Right atrium auricular region (tissue), 2 donors: ENCODE measurements around the gene RLN1. TPM values are rescaled to one million over a fixed set of nuclear protein-coding genes. Genes with fewer than 3 reads are reported as not detected.
"Not testable (repeated sequence)": the region's sequence is repeated elsewhere in the genome, so short reads cannot be mapped to it uniquely, and the experiment has no call there.

ENCODE experiments used
- DNase-seq: peaks from one replicate; pipeline ENCODE4 v3.0.0-alpha.2; 2019; ENCODE audit warnings: low spot score
- H3K27ac ChIP-seq, 2 donors: fragments of 200-600 bp; sonication (generic); 1 replicate in 1 of 2; 2 replicates in 1 of 2; pipeline ENCODE4 v1.5.1; 2016 to 2019
- H3K27me3 ChIP-seq, 2 donors: fragments of 200-600 bp; sonication (generic); one replicate each; pipeline versions ENCODE4 v1.5.1 to v1.6.0; 2017 to 2019
- H3K36me3 ChIP-seq: fragments of 200-600 bp; sonication (generic); one replicate; pipeline ENCODE4 v1.5.1; 2016
- H3K4me1 ChIP-seq, 2 donors: fragments of 200-600 bp; sonication (generic); one replicate each; pipeline versions ENCODE4 v1.5.1 to v1.6.0; 2017 to 2019
- H3K4me3 ChIP-seq, 2 donors: fragments of 200-600 bp; sonication (generic); 1 replicate in 1 of 2; 2 replicates in 1 of 2; pipeline ENCODE4 v1.5.1; 2017 to 2019; ENCODE audit warnings: mild to moderate bottlenecking in 1 of 2, moderate library complexity in 1 of 2
- H3K9me3 ChIP-seq, 2 donors: fragments of 200-600 bp; sonication (generic); one replicate each; pipeline ENCODE4 v1.5.1; 2019
- CTCF ChIP-seq, 2 donors: fragments of 200-600 bp; sonication (generic); IDR thresholded peaks; one replicate each; pipeline ENCODE4 v1.5.1; 2019; ENCODE audit warnings: antibody characterized with exemption in 2 of 2
- total RNA-seq, 2 donors: library from RNA; depleted of rRNA; stranded (reverse); fragments of >200 nt; gene quantifications; one replicate each; pipeline ENCODE4 v1.1.0, GENCODE V29; 2016

The RLN1 gene
- under 1 TPM in 1 of 2 donors, not detected in 1; 0.71 TPM for total RNA-seq

DNA sequence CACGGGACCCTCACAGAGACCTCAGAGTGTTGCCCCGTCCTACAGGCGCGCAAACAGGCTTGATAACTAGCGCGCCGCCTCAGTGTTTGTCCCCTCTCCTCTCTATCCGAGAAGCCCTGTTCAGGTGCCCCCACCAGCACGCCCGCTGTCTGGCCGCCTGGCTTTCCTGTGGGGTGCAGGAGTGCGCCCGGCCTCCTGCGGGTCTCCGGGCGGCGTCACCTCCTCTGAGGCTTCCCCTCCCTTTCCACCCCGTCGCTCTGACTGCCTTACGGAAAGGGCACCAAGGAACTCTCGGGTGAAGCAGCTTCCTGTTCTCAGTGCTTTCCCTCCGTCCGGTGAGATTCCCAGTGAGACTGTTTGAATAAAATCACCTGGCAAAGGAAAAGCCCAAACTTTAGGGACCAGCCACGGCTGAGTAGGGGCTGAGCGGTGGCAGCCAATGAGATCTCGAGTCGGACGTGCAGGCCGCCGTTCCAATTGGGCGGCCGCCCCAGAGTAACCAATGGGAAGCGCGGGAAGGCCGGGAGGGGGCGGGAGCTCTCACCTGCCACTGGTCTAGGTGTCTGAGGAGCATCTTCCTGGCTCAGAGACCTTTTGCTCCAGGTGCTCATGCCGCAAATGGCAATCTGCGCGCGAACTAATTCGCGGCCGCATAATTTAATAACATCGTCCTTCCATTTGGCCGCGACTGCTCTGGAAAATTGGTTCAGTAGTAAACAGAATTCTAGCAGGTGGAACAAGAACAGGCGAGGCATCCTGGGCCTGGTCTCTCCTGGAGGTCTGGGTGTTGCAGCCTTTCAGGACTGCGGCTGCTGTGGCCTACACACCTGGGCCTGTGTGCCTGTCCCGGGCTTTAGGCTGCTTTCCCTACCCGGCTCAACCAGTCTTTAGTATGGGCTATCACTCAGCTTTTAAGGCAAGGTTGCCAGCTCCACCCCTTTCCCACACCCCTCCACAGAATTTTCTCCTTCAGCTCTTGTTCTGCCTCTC lies at the start of gene RLN1:
Gene RLN1 (minus strand): TSS at position 885 of the 990 bp plus-strand sequence. CDS start 130 bp downstream, at position 755.
- not testable (repeated sequence) for H3K4me1 ChIP-seq, H3K9me3 ChIP-seq, H3K27ac ChIP-seq, H3K36me3 ChIP-seq, DNase-seq, H3K27me3 ChIP-seq
- peak within 1 kb of the TSS in 1 of 2 donors; percentile 26 for H3K4me3 ChIP-seq

GRCh38 chr9:5389109-5389732 lies 49.5 kb upstream of the RLN1 start:
- Histone ChIP-seq H3K9me3 (no peaks in the 10 kb centered on the region), H3K27ac (no peak overlapping the region), H3K4me3 (no peak overlapping the region), H3K27me3 (no peaks in the 10 kb centered on the region), H3K36me3 (no peaks in the 10 kb centered on the region), H3K4me1 (no peaks in the 10 kb centered on the region)
- DNase-seq, result no peak
- TF ChIP-seq CTCF (IDR thresholded peaks at IDR 0.05), result no peak

DNA sequence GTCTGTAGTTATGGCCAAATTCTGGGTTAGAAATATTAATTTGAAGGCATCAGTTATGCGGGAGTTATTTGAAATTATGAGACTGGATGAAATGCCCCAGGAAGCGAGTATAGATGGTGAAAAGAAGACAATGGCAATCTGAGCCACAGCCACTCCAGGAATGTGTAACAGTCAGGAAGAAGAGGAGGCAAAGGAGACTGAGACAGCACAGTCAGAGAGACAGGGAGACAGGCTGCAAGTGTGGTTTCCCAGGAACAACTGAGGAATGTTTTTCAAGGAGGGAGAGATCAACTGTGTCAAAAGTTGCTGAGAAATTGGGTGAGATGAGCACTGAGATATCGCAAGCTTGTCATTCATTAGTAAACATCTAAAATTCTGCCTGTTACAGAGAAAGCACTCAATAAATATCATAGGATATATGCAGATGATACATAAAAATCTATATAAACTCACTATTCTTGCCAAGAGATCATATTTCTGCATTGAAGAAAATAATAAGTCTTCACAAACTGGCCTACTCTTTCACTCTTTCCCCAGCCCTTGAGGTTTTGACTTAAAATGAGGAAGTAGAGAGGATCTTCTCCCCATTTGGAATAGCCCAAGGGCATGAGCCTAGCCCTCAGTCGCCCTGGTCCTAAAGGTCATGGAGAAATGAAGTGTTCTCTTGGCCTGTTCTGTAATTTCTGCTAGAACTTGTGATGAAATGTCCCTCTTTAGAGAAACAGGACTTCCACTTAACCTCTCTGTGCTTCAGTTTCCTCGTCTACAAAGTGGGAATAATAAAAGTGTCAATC lies 48.5 kb upstream of the RLN1 start:
- no peak for DNase-seq
- Histone ChIP-seq H3K27ac (no peak overlapping the region), H3K4me3 (no peak overlapping the region), H3K4me1 (no peaks in the 10 kb centered on the region), H3K27me3 (no peaks in the 10 kb centered on the region), H3K9me3 (no peaks in the 10 kb centered on the region), H3K36me3 (no peaks in the 10 kb centered on the region)
- TF ChIP-seq CTCF (IDR thresholded peaks at IDR 0.05), result no peak

DNA sequence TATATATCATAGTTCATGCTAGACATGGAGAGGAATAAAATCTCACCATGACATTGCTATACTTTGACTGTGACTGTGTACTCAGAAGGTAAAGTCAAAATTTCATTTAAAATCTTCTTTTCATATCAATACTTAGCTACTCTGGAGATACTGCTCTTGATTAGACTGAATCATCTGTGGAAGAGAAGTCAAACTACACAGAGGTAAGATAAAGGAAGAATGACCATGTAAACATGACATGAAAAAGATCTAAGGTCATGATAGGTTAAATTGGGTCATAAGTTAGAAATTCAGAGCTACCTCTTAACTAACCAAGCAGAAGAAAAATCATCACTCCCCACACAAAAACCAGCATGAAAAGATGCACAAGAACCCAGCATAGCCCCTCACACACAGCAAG lies 44.8 kb upstream of the RLN1 start:
- TF ChIP-seq CTCF (IDR thresholded peaks at IDR 0.05), result no peak
- DNase-seq, result no peak
- Histone ChIP-seq H3K27me3 (no peaks in the 10 kb centered on the region), H3K36me3 (no peaks in the 10 kb centered on the region), H3K9me3 (no peaks in the 10 kb centered on the region), H3K4me1 (no peaks in the 10 kb centered on the region), H3K4me3 (no peak overlapping the region), H3K27ac (no peak overlapping the region)

- H3K4me1 ChIP-seq, result no peaks in the 10 kb centered on the region
- no peaks in the 10 kb centered on the region for H3K9me3 ChIP-seq
- H3K4me3 ChIP-seq, result no peak overlapping the region
- no peaks in the 10 kb centered on the region for H3K27me3 ChIP-seq
- H3K36me3 ChIP-seq, result no peaks in the 10 kb centered on the region
- TF ChIP-seq CTCF (IDR thresholded peaks at IDR 0.05), result no peak
- no peak for DNase-seq
- H3K27ac ChIP-seq, result no peak overlapping the region
Observed at GRCh38 chr9:5382479-5382878, 42.8 kb upstream of the RLN1 start.
